Upper lobe of right lung (tissue), 1 donor: ENCODE data around the gene TEKT2. TPM values are rescaled to one million over a fixed set of nuclear protein-coding genes. Genes with fewer than 3 reads are reported as not detected.

Experiments
- ATAC-seq: fragments of 200-7000 bp; cut with Tn5 transposase; one replicate; pipeline ENCODE4 v1.9.1; 2020; ENCODE audit warnings: mild to moderate bottlenecking, moderate library complexity
- DNase-seq: peaks from one replicate; pipeline ENCODE4 v3.0.0-alpha.2; 2020
- H3K27ac ChIP-seq: fragments of 200-600 bp; one replicate; pipeline ENCODE4 v1.8.0; 2022
- H3K27me3 ChIP-seq: fragments of 200-600 bp; one replicate; pipeline ENCODE4 v1.8.0; 2022; ENCODE audit warnings: mild to moderate bottlenecking
- H3K36me3 ChIP-seq: fragments of 200-600 bp; one replicate; pipeline ENCODE4 v1.8.0; 2022
- H3K4me1 ChIP-seq: fragments of 200-600 bp; one replicate; pipeline ENCODE4 v1.8.0; 2022
- H3K4me3 ChIP-seq: fragments of 200-600 bp; one replicate; pipeline ENCODE4 v1.8.0; 2022; ENCODE audit warnings: mild to moderate bottlenecking
- H3K9me3 ChIP-seq: fragments of 200-600 bp; one replicate; pipeline ENCODE4 v1.8.0; 2022
- intact Hi-C: fragments of 100-400 bp; cut with DNase I; formaldehyde crosslinking; loops from one replicate; pipeline ENCODE4 v1.11.0; 2022
- total RNA-seq: library from RNA; stranded (reverse); fragmentation: NEBNext Ultra II Directional; extraction: Animal tissue kit (Norgen Biotek cat#: 25700); gene quantifications from one replicate; pipeline ENCODE4 v1.2.1, GENCODE V29; 2021
- TF ChIP-seq, protein P1 (sequence below): fragments of 200-600 bp; IDR thresholded peaks from one replicate; pipeline ENCODE4 v1.8.0; 2022; ENCODE audit warnings: antibody characterized with exemption
- donor health status: DM: no; HTN: yes; CAD: no; lungs with severe emphysema.

TEKT2 gene
- total RNA-seq, 1 donor from 2014 or later: 0.35 TPM

DNA sequence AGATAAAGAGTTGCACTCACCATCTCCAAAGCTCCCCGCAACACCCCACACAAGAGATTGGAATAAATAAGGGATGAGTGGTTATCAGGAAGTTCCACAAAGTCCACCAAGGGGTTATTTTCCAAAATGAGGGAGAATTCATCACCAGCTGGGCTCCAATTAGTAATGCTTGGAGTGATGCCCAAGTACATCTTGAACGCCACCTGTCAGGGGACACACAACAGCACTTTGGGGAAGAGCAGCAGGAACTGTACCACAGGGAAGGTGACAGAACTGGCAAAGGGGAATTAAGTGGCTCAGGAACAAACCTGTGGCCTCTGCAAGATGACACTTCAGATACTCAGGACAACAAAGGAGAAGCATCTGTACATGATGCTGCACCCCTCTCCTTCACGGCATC, 53.9 kb downstream of the TEKT2 start:
- H3K27ac ChIP-seq: no peak overlapping the region
- DNase-seq: no peak
- TF ChIP-seq, protein P1, sequence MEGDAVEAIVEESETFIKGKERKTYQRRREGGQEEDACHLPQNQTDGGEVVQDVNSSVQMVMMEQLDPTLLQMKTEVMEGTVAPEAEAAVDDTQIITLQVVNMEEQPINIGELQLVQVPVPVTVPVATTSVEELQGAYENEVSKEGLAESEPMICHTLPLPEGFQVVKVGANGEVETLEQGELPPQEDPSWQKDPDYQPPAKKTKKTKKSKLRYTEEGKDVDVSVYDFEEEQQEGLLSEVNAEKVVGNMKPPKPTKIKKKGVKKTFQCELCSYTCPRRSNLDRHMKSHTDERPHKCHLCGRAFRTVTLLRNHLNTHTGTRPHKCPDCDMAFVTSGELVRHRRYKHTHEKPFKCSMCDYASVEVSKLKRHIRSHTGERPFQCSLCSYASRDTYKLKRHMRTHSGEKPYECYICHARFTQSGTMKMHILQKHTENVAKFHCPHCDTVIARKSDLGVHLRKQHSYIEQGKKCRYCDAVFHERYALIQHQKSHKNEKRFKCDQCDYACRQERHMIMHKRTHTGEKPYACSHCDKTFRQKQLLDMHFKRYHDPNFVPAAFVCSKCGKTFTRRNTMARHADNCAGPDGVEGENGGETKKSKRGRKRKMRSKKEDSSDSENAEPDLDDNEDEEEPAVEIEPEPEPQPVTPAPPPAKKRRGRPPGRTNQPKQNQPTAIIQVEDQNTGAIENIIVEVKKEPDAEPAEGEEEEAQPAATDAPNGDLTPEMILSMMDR: no peak
- H3K9me3 ChIP-seq: no peaks in the 10 kb centered on the region
- H3K4me3 ChIP-seq: no peak overlapping the region
- H3K27me3 ChIP-seq: no peaks in the 10 kb centered on the region
- ATAC-seq: no peak
- intact Hi-C loops: no loop called here
- H3K36me3 ChIP-seq: peaks cover 39% of the 10 kb centered on the region
- peaks cover 34% of the 10 kb centered on the region for H3K4me1 ChIP-seq

Other genes starting within 250 kb of the TEKT2 start
- gene AGO1, start 200.9 kb upstream of the TEKT2 start, total RNA-seq: 27.7 TPM
- gene AGO3, start 153.0 kb upstream of the TEKT2 start, total RNA-seq: 34.1 TPM
- gene ADPRS, start 4.8 kb downstream of the TEKT2 start, total RNA-seq: 26.9 TPM
- 16.2 TPM for gene COL8A2, start 41.1 kb downstream of the TEKT2 start, total RNA-seq
- gene TRAPPC3, start 65.4 kb downstream of the TEKT2 start, total RNA-seq: 63.1 TPM
- gene MAP7D1, start 72.1 kb downstream of the TEKT2 start, total RNA-seq: 114 TPM
- gene THRAP3, start 140.3 kb downstream of the TEKT2 start, total RNA-seq: 88.6 TPM
- 10.2 TPM for gene SH3D21, start 222.3 kb downstream of the TEKT2 start, total RNA-seq
- 27.2 TPM for gene EVA1B, start 239.6 kb downstream of the TEKT2 start, total RNA-seq